Prostate gland (tissue), 2 donors: ENCODE results near the gene CLMP. TPM values are rescaled to one million over a fixed set of nuclear protein-coding genes. Genes with fewer than 3 reads are reported as not detected.

Experiments
- DNase-seq: peaks from one replicate; pipeline ENCODE4 v3.0.0-alpha.2; 2019; ENCODE audit warnings: low spot score
- H3K27ac ChIP-seq, 2 donors: fragments of 200-600 bp; sonication (generic); 2 replicates each; pipeline ENCODE4 v1.5.1; 2017 to 2019
- H3K27me3 ChIP-seq: fragments of 200-600 bp; sonication (generic); replicated peaks from 2 replicates; pipeline ENCODE4 v1.5.1; 2019; ENCODE audit not compliant: insufficient read depth
- H3K36me3 ChIP-seq, 2 donors: fragments of 200-600 bp; sonication (generic); 1 replicate in 1 of 2; 2 replicates in 1 of 2; pipeline versions ENCODE4 v1.5.1 to v1.8.1; 2017 to 2019
- H3K4me1 ChIP-seq: fragments of 200-600 bp; sonication (generic); replicated peaks from 2 replicates; pipeline ENCODE4 v1.5.1; 2019
- H3K4me3 ChIP-seq, 2 donors: fragments of 200-600 bp; sonication (generic); 2 replicates each; pipeline ENCODE4 v1.5.1; 2017 to 2019
- H3K9me3 ChIP-seq: fragments of 200-600 bp; sonication (generic); 2 replicates; pipeline ENCODE4 v1.5.1; 2017
- CTCF ChIP-seq, 4 experiments: fragments of 200-600 bp in 2 of 4; fragments of 450-650 bp in 2 of 4; sonication (generic) in 2 of 4; IDR thresholded peaks; 1 replicate in 3 of 4; 2 replicates in 1 of 4; pipeline ENCODE4 v1.5.1; 2016 to 2019; ENCODE audit warnings: antibody characterized with exemption in 4 of 4, mild to moderate bottlenecking in 2 of 4, moderate library complexity in 2 of 4
- POLR2A ChIP-seq: fragments of 450-650 bp; IDR thresholded peaks from one replicate; pipeline ENCODE4 v1.6.1; 2016; ENCODE audit warnings: antibody characterized with exemption, mild to moderate bottlenecking
- POLR2AphosphoS5 ChIP-seq: sonication (generic); formaldehyde crosslinking; IDR thresholded peaks from one replicate; pipeline ENCODE4 v1.6.1; 2017; ENCODE audit warnings: antibody characterized with exemption
- WGBS: methylation state at CpG from one replicate; pipeline ENCODE4 v1.1.5; 2018; 5-methylcytosine and 5-hydroxymethylcytosine counted together
- intact Hi-C: fragments of 100-400 bp; cut with DNase I; formaldehyde crosslinking; loops from one replicate; pipeline ENCODE4 v1.14.2; 2022
- small RNA-seq, 2 donors: library from RNA; depleted of rRNA; stranded (forward); fragments of <200 nt; gene quantifications; one replicate each; pipeline ENCODE3, GENCODE V24; 2016
- total RNA-seq, 2 donors: library from RNA; depleted of rRNA; stranded (reverse); fragments of >200 nt; gene quantifications; one replicate each; pipeline ENCODE4 v1.1.0, GENCODE V29; 2016

CLMP gene
- total RNA-seq, 2 donors from 2014 or later, result 5.0 to 10.7 TPM

DNA sequence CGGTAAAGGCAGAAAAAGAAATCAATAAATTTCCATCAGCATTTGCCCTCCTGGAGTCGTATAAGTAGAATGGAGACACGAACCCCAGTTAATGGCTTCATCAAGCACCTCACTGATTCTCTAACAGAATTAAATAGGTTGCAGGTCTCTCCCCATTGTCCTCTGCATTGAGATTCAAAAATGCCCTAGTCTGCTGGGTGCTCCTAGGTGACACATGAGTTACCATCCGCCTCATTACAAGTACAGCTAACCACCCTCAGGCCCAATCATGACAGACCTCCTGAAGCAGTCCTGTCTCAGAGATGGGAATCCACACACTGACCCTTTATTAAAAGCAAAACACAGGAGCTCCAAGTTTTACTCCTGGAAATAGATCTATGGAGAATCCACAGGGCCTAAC is 164.5 kb downstream of the CLMP start:
- DNase-seq, result no peak
- intact Hi-C loops, result no loop called here
- 70% methylated on average over 4 of the region's 4 CpGs for WGBS
- H3K9me3 ChIP-seq, result no peaks in the 10 kb centered on the region
- H3K27me3 ChIP-seq, result no peaks in the 10 kb centered on the region
- no peaks in the 10 kb centered on the region for H3K36me3 ChIP-seq
- no peaks in the 10 kb centered on the region for H3K4me1 ChIP-seq
- no peak for TF ChIP-seq POLR2AphosphoS5
- no peak for TF ChIP-seq POLR2A
- no peak for TF ChIP-seq CTCF (IDR thresholded peaks at IDR 0.05)
- H3K27ac ChIP-seq, result no peak overlapping the region
- no peak overlapping the region for H3K4me3 ChIP-seq

DNA sequence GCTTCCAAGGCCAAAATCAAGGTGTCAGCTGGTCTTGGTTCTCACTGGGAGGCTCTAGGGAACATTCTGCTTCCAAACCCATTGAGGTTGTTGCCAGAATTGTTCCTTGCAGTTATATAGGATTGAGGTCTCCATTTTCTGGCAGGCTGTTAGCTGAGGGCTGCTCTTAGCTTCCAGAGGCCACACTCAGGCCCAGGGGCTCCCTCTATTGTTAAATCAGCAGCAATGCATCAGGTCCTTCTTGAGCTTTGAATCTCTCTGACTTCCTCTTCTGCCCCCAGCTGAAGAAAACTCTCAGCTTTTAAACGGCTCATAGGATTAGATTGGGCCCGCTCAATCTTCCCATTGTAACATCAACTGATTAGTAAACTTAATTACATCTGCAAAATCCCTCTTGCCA is 174.1 kb downstream of the CLMP start:
- TF ChIP-seq CTCF (IDR thresholded peaks at IDR 0.05) (no peak), POLR2AphosphoS5 (no peak), POLR2A (no peak)
- Histone ChIP-seq H3K27ac (no peak overlapping the region), H3K4me1 (no peaks in the 10 kb centered on the region), H3K36me3 (no peaks in the 10 kb centered on the region), H3K4me3 (no peak overlapping the region), H3K9me3 (no peaks in the 10 kb centered on the region), H3K27me3 (no peaks in the 10 kb centered on the region)
- no peak for DNase-seq
- 60% methylated on average over 2 of the region's 2 CpGs for WGBS
- intact Hi-C loops, result loop anchor here (5.0 kb wide), 2 partner anchors 109 to 159 kb away; no protein-coding TSS in a partner anchor

Small RNA genes lying within 50 kb of the gene (small RNA-seq; reads per million reads assigned to genes)
- gene RPL31P47, result 0 reads per million in 2 donors
- gene SNORD14C, result 0 reads per million in 2 donors
- 0 reads per million in 2 donors for gene SNORD14D
- 102 to 173 reads per million in 2 donors for gene SNORD14E

Other genes starting within 250 kb of the CLMP start
- not detected for gene BSX, start 213.4 kb downstream of the CLMP start, total RNA-seq
- 100 to 1,000 TPM; 799 to 842 TPM for gene HSPA8, start 133.1 kb downstream of the CLMP start, total RNA-seq
- gene GRAMD1B, start 235.0 kb upstream of the CLMP start, total RNA-seq, result 10 to 100 TPM in 1 of 2 donors, 1 to 10 TPM in 1; 4.5 to 27.2 TPM